MM.1S (cell line): ENCODE results near the gene PPP5C.

Experiments
- EZH2 ChIP-seq: fragments of 300-600 bp; sonication (generic); optimal IDR thresholded peaks from 2 replicates; pipeline ENCODE3; 2017; ENCODE audit warnings: low read depth, mild to moderate bottlenecking, antibody characterized with exemption, low read length, mixed read lengths
- EZH2phosphoT487 ChIP-seq: fragments of 300-600 bp; sonication (generic); IDR thresholded peaks from 2 replicates; pipeline ENCODE4 v1.6.1; 2018; ENCODE audit warnings: antibody characterized with exemption, low read length
- TF ChIP-seq, protein P1 (sequence below): fragments of 300-600 bp; sonication (generic); IDR thresholded peaks from 2 replicates; pipeline ENCODE4 v1.5.1; 2016; ENCODE audit warnings: antibody characterized with exemption, low read length, mixed read lengths

- TF ChIP-seq, protein P1, sequence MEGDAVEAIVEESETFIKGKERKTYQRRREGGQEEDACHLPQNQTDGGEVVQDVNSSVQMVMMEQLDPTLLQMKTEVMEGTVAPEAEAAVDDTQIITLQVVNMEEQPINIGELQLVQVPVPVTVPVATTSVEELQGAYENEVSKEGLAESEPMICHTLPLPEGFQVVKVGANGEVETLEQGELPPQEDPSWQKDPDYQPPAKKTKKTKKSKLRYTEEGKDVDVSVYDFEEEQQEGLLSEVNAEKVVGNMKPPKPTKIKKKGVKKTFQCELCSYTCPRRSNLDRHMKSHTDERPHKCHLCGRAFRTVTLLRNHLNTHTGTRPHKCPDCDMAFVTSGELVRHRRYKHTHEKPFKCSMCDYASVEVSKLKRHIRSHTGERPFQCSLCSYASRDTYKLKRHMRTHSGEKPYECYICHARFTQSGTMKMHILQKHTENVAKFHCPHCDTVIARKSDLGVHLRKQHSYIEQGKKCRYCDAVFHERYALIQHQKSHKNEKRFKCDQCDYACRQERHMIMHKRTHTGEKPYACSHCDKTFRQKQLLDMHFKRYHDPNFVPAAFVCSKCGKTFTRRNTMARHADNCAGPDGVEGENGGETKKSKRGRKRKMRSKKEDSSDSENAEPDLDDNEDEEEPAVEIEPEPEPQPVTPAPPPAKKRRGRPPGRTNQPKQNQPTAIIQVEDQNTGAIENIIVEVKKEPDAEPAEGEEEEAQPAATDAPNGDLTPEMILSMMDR, result no peak
- TF ChIP-seq EZH2, result no peak
- TF ChIP-seq EZH2phosphoT487, result no peak
Observed at GRCh38 chr19:46368116-46368515, 21.2 kb downstream of the PPP5C start.
